Pancreas (tissue), 10 donors: ENCODE results near the gene LRRC8B. TPM values are rescaled to one million over a fixed set of nuclear protein-coding genes. Genes with fewer than 3 reads are reported as not detected.
"Not testable (repeated sequence)": the region's sequence is repeated elsewhere in the genome, so short reads cannot be mapped to it uniquely, and the experiment has no call there.

ENCODE experiments used
- ATAC-seq, 4 donors: fragments of 200-7000 bp; cut with Tn5 transposase; one replicate each; pipeline versions ENCODE4 v1.8.0 to v1.9.1; 2020; ENCODE audit warnings: mild to moderate bottlenecking in 4 of 4, moderate library complexity in 4 of 4
- DNase-seq, 6 donors: peaks; one replicate each; pipeline ENCODE4 v3.0.0-alpha.2; 2020
- FAIRE-seq: peaks from 2 replicates; lab custom pipeline; 2012; peaks lifted over from hg19 to GRCh38; lab: Jason Lieb, UNC
- H3K27ac ChIP-seq, 4 donors: fragments of 200-600 bp; sonication (generic); 1 replicate in 3 of 4; 2 replicates in 1 of 4; pipeline versions ENCODE4 v1.5.0 to v1.8.0; 2020
- H3K27me3 ChIP-seq, 4 donors: fragments of 200-600 bp; one replicate each; pipeline ENCODE4 v1.8.0; 2021
- H3K36me3 ChIP-seq, 3 donors: fragments of 200-600 bp; sonication (generic) in 1 of 3; one replicate each; pipeline versions ENCODE4 v1.5.0 to v1.8.0; 2020 to 2021
- H3K4me1 ChIP-seq, 3 donors: fragments of 200-600 bp; one replicate each; pipeline ENCODE4 v1.8.0; 2021
- H3K4me3 ChIP-seq, 4 donors: fragments of 200-600 bp; sonication (generic) in 2 of 4; one replicate each; pipeline versions ENCODE4 v1.5.0 to v1.8.0; 2020 to 2021
- H3K9me3 ChIP-seq, 4 donors: fragments of 200-600 bp; one replicate each; pipeline ENCODE4 v1.8.0; 2021
- WGBS, 2 donors: extraction: QIAGEN DNeasy Blood & Tissue Kit; methylation state at CpG; one replicate each; pipeline ENCODE4 v1.1.7; 2013; 5-methylcytosine and 5-hydroxymethylcytosine counted together
- intact Hi-C, 3 donors: fragments of 100-400 bp; cut with DNase I; formaldehyde crosslinking; loops; one replicate each; pipeline versions ENCODE4 v1.11.1 to v1.14.2; 2022
- polyA plus RNA-seq, 2 donors: library from polyadenylated mRNA; stranded (reverse); fragments of 200-250 nt; gene quantifications; one replicate each; pipeline ENCODE4 v1.2.3, GENCODE V29; 2013
- total RNA-seq, 6 donors: library from RNA; stranded (reverse); fragmentation: NEBNext Ultra II Directional in 4 of 6; extraction: Animal tissue kit (Norgen Biotek cat#: 25700) in 4 of 6; gene quantifications; one replicate each; pipeline versions ENCODE4 v1.2.1 to v1.2.4, GENCODE V29; 2021 to 2023
- TF ChIP-seq, protein P1 (sequence below), 4 donors: fragments of 200-600 bp; sonication (generic) in 3 of 4; IDR thresholded peaks; one replicate each; pipeline versions ENCODE4 v1.5.0 to v1.8.0; 2021; ENCODE audit warnings: antibody characterized with exemption in 4 of 4
- donor health status: healthy with polysubstance abuse.
- donor health status: DM: no; HTN: no; CAD: no; lungs with moderate emphysema.
- donor health status: DM: no; HTN: no; CAD: no.
- donor health status: control.
- donor health status: control.
- donor health status: Bipolar disorder and iron deficiency.
- donor health status: DM: yes; HTN: yes; CAD: no.
- donor health status: DM: no; HTN: no; CAD: no.
- donor health status: DM: no; HTN: no; CAD: no.
- donor health status: DM: yes; HTN: yes; CAD: no.

LRRC8B gene
- total and polyA plus RNA-seq, 8 donors: 1.7 to 14.2 (median 7.3) TPM

- H3K36me3 ChIP-seq: no peaks in the 10 kb centered on the region
- no peak for DNase-seq
- no peaks in the 10 kb centered on the region for H3K9me3 ChIP-seq
- no peak for FAIRE-seq
- H3K27ac ChIP-seq: no peak overlapping the region
- TF ChIP-seq, protein P1, sequence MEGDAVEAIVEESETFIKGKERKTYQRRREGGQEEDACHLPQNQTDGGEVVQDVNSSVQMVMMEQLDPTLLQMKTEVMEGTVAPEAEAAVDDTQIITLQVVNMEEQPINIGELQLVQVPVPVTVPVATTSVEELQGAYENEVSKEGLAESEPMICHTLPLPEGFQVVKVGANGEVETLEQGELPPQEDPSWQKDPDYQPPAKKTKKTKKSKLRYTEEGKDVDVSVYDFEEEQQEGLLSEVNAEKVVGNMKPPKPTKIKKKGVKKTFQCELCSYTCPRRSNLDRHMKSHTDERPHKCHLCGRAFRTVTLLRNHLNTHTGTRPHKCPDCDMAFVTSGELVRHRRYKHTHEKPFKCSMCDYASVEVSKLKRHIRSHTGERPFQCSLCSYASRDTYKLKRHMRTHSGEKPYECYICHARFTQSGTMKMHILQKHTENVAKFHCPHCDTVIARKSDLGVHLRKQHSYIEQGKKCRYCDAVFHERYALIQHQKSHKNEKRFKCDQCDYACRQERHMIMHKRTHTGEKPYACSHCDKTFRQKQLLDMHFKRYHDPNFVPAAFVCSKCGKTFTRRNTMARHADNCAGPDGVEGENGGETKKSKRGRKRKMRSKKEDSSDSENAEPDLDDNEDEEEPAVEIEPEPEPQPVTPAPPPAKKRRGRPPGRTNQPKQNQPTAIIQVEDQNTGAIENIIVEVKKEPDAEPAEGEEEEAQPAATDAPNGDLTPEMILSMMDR (IDR thresholded peaks at IDR 0.05): no peak
- no peak overlapping the region for H3K4me3 ChIP-seq
- H3K27me3 ChIP-seq: no peaks in the 10 kb centered on the region
- intact Hi-C loops: no loop called here
- WGBS, 2 donors: 81 to 88% methylated on average over 6 of the region's 6 CpGs
- no peak for ATAC-seq
- H3K4me1 ChIP-seq: no peaks in the 10 kb centered on the region
Measured at GRCh38 chr1:89590341-89591080, 65.9 kb downstream of the LRRC8B start.

GRCh38 chr1:89592861-89593302 is 68.3 kb downstream of the LRRC8B start:
- WGBS, 2 donors: 83 to 87% methylated on average over 13 of the region's 13 CpGs
- peak in 3 of 4 donors; percentile 28 to 76 (median 68) for ATAC-seq
- intact Hi-C loops, DNase-seq, H3K4me1 ChIP-seq, H3K27ac ChIP-seq, H3K4me3 ChIP-seq, H3K9me3 ChIP-seq, H3K36me3 ChIP-seq, H3K27me3 ChIP-seq, FAIRE-seq: not testable (repeated sequence)

GRCh38 chr1:89594096-89594740 is 69.6 kb downstream of the LRRC8B start:
- TF ChIP-seq, protein P1 (IDR thresholded peaks at IDR 0.05): no peak
- H3K9me3 ChIP-seq: no peaks in the 10 kb centered on the region
- H3K36me3 ChIP-seq: no peaks in the 10 kb centered on the region
- no peaks in the 10 kb centered on the region for H3K27me3 ChIP-seq
- H3K4me3 ChIP-seq: no peak overlapping the region
- no peak for DNase-seq
- 92 to 99% methylated on average over 4 of the region's 4 CpGs for WGBS, 2 donors
- ATAC-seq: no peak
- FAIRE-seq: no peak
- H3K4me1 ChIP-seq: peaks cover 0 to 5% (median 0%) of the 10 kb centered on the region in 3 donors
- intact Hi-C loops: no loop called here
- no peak overlapping the region for H3K27ac ChIP-seq

DNA sequence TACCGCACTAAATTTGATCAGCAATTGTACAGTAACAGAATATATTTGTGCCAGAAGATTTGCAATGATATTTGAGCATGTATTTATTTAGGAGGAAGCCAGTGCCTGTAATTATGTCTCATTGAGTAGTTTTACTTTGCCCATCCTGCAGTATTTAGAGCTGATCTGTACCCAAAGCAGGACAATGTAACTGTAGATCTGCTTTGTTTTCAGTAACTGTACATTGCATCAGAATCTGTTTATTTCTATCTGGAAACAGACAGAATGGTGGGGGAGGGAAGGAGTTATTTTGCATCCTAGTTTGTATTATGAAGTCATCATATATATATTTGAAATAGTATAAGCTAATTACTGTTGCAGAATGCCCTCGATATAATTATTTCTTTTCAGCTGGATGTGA is 72.1 kb downstream of the LRRC8B start:
- Histone ChIP-seq H3K9me3 (no peaks in the 10 kb centered on the region), H3K4me1 (peaks cover 0 to 5% (median 0%) of the 10 kb centered on the region in 3 donors), H3K27me3 (no peaks in the 10 kb centered on the region), H3K27ac (no peak overlapping the region), H3K4me3 (no peak overlapping the region), H3K36me3 (no peaks in the 10 kb centered on the region)
- ATAC-seq: no peak
- intact Hi-C loops: loop anchor here in 1 of 3 donors (5.0 kb wide), 1 partner anchor 109 kb away; no protein-coding TSS in a partner anchor
- no peak for DNase-seq
- 75 to 87% methylated on average over 2 of the region's 2 CpGs for WGBS, 2 donors
- FAIRE-seq: no peak
- TF ChIP-seq, protein P1 (IDR thresholded peaks at IDR 0.05): no peak

- ATAC-seq (peak; percentile 76 to 95 (median 92)), FAIRE-seq (no peak), DNase-seq (no peak)
- intact Hi-C loops: loop anchor here in 1 of 3 donors (5.0 kb wide), 1 partner anchor 111 kb away; no protein-coding TSS in a partner anchor
- Histone ChIP-seq H3K9me3 (no peaks in the 10 kb centered on the region), H3K27me3 (no peaks in the 10 kb centered on the region), H3K4me1 (peaks cover 0 to 5% (median 0%) of the 10 kb centered on the region in 3 donors), H3K36me3 (no peaks in the 10 kb centered on the region), H3K4me3 (no peak overlapping the region), H3K27ac (no peak overlapping the region)
- TF ChIP-seq, protein P1 (IDR thresholded peaks at IDR 0.05): peak; percentile 33 to 61 (median 38)
- 63 to 69% methylated on average over 5 of the region's 5 CpGs for WGBS, 2 donors
Measured at GRCh38 chr1:89598450-89599331, 74.1 kb downstream of the LRRC8B start.
